GM12892 (cell line): ENCODE measurements around the gene XYLT1.

Experiments
- POLR2A ChIP-seq: IDR thresholded peaks from 2 replicates; pipeline ENCODE4 v1.6.1; 2011; ENCODE audit warnings: low read depth, low read length, control low read depth
- POLR2AphosphoS5 ChIP-seq: IDR thresholded peaks from 2 replicates; pipeline ENCODE4 v1.6.1; 2011; ENCODE audit warnings: low read depth, low read length, control low read depth

GRCh38 chr16:17426451-17426850 lies 44.3 kb downstream of the XYLT1 start:
- TF ChIP-seq POLR2A (no peak), POLR2AphosphoS5 (no peak)
